IMR-90 (cell line): ENCODE data around the gene MREG. TPM values are rescaled to one million over a fixed set of nuclear protein-coding genes. Genes with fewer than 3 reads are reported as not detected.
A peak's percentile ranks its signal among the peaks of the same experiment; 100 is the strongest.

Experiments used
- ATAC-seq: fragments of 200-7000 bp; cut with Tn5 transposase; 2 replicates; pipeline ENCODE4 v1.9.1; 2020; ENCODE audit warnings: low read depth, mild to moderate bottlenecking, moderate library complexity
- BruUV-seq: library from RNA; stranded (reverse); fragments of 400-500 nt; replicated peaks from 2 replicates; lab custom pipeline; 2021; lab: Mats Ljungman, UMichigan
- CTCF ChIA-PET: fragments of 300-600 bp; formaldehyde crosslinking; extraction: SDS; loops from one replicate; lab custom pipeline; 2021; ENCODE audit warnings: antibody characterized with exemption; lab: Yijun Ruan, JAX
- POLR2A ChIA-PET: fragments of 300-600 bp; sonication (Branson Sonifier 250); formaldehyde crosslinking; loops from one replicate; lab custom pipeline; 2022; ENCODE audit warnings: antibody characterized with exemption; ENCODE audit not compliant: unreplicated experiment; lab: Charles Lee
- DNase-seq: peaks from one replicate; pipeline ENCODE4 v3.0.0; 2013
- H2AFZ ChIP-seq: replicated peaks from 2 replicates; pipeline ENCODE3; 2013; ENCODE audit warnings: low read length, mild to moderate bottlenecking; ENCODE audit not compliant: poor library complexity
- H2AK5ac ChIP-seq: 2 replicates; pipeline ENCODE4 v1.6.1; 2013; ENCODE audit warnings: low read depth, low read length, inconsistent platforms
- H2AK9ac ChIP-seq: replicated peaks from 2 replicates; pipeline ENCODE3; 2013; ENCODE audit warnings: mild to moderate bottlenecking, low read depth, low read length, moderate library complexity; ENCODE audit not compliant: poor library complexity
- H2BK120ac ChIP-seq: 2 replicates; pipeline ENCODE4 v1.6.1; 2013; ENCODE audit warnings: low read depth, low read length, inconsistent platforms
- H2BK15ac ChIP-seq: 3 replicates; pipeline ENCODE4 v1.6.1; 2013; ENCODE audit warnings: low read depth, low read length, inconsistent platforms
- H2BK20ac ChIP-seq: 2 replicates; pipeline ENCODE4 v1.6.1; 2013; ENCODE audit warnings: low read depth, mild to moderate bottlenecking, inconsistent platforms, low read length, moderate library complexity
- H2BK5ac ChIP-seq: 2 replicates; pipeline ENCODE4 v1.6.1; 2013; ENCODE audit warnings: mild to moderate bottlenecking, low read depth, low read length, inconsistent platforms; ENCODE audit not compliant: poor library complexity, severe bottlenecking
- H3K14ac ChIP-seq: replicated peaks from 2 replicates; pipeline ENCODE4 v1.6.1; 2013; ENCODE audit warnings: low read depth, low read length, inconsistent platforms
- H3K18ac ChIP-seq: 2 replicates; pipeline ENCODE4 v1.6.1; 2013; ENCODE audit warnings: low read depth, low read length, control low read depth
- H3K23ac ChIP-seq: 2 replicates; pipeline ENCODE4 v1.6.1; 2013; ENCODE audit warnings: low read depth, low read length, inconsistent platforms
- H3K27ac ChIP-seq: 2 replicates; pipeline ENCODE4 v1.5.1; 2013; ENCODE audit warnings: mild to moderate bottlenecking, control low read depth, low read length; ENCODE audit not compliant: insufficient read depth
- H3K27me3 ChIP-seq: 2 replicates; pipeline ENCODE4 v1.6.1; 2013; ENCODE audit warnings: low read length; ENCODE audit not compliant: control insufficient read depth, insufficient read depth
- H3K36me3 ChIP-seq: 2 replicates; pipeline ENCODE4 v1.6.1; 2013; ENCODE audit warnings: low read length, mixed read lengths; ENCODE audit not compliant: control insufficient read depth, insufficient read depth
- H3K4ac ChIP-seq: 2 replicates; pipeline ENCODE4 v1.6.1; 2013; ENCODE audit warnings: low read depth, low read length, inconsistent platforms
- H3K4me1 ChIP-seq: 2 replicates; pipeline ENCODE4 v1.6.1; 2013; ENCODE audit warnings: low read length, mixed read lengths; ENCODE audit not compliant: control insufficient read depth, insufficient read depth
- H3K4me2 ChIP-seq: 2 replicates; pipeline ENCODE4 v1.6.1; 2013; ENCODE audit warnings: low read depth, mild to moderate bottlenecking, control low read depth, low read length, moderate library complexity
- H3K4me3 ChIP-seq: 2 replicates; pipeline ENCODE4 v1.5.1; 2013; ENCODE audit warnings: low read depth, mild to moderate bottlenecking, control low read depth, low read length, moderate library complexity; ENCODE audit not compliant: insufficient read depth
- H3K56ac ChIP-seq: 2 replicates; pipeline ENCODE4 v1.6.1; 2013; ENCODE audit warnings: low read length, inconsistent platforms; ENCODE audit not compliant: insufficient read depth; ENCODE audit errors: extremely low read depth
- H3K79me1 ChIP-seq, 2 experiments: 2 replicates each; pipeline ENCODE4 v1.6.1; 2013; ENCODE audit warnings: low read length in 2 of 2, inconsistent platforms in 1 of 2, low read depth in 1 of 2
- H3K9ac ChIP-seq: 2 replicates; pipeline ENCODE4 v1.6.1; 2013; ENCODE audit warnings: low read depth, low read length, control low read depth
- H3K9me1 ChIP-seq: 2 replicates; pipeline ENCODE4 v1.6.1; 2013; ENCODE audit warnings: low read length, inconsistent platforms; ENCODE audit not compliant: insufficient read depth
- H3K9me3 ChIP-seq: 2 replicates; pipeline ENCODE4 v1.6.1; 2013; ENCODE audit warnings: low read length; ENCODE audit not compliant: control insufficient read depth, insufficient read depth
- H4K20me1 ChIP-seq: 2 replicates; pipeline ENCODE4 v1.6.1; 2013; ENCODE audit warnings: low read length, inconsistent platforms; ENCODE audit not compliant: insufficient read depth
- H4K5ac ChIP-seq: 2 replicates; pipeline ENCODE4 v1.6.1; 2013; ENCODE audit warnings: mild to moderate bottlenecking, low read depth, low read length, control low read depth
- H4K8ac ChIP-seq, 2 experiments: 2 replicates each; pipeline ENCODE4 v1.6.1; 2013; ENCODE audit warnings: low read depth in 2 of 2, low read length in 2 of 2, control low read depth in 1 of 2, inconsistent platforms in 1 of 2
- H4K91ac ChIP-seq: 2 replicates; pipeline ENCODE4 v1.6.1; 2013; ENCODE audit warnings: low read depth, low read length, inconsistent platforms; ENCODE audit not compliant: insufficient read depth
- BHLHE40 ChIP-seq: fragments of 150-350 bp; IDR thresholded peaks from 2 replicates; pipeline ENCODE4 v1.6.1; 2016; ENCODE audit warnings: mild to moderate bottlenecking, low read depth, low read length
- CEBPB ChIP-seq: IDR thresholded peaks from 2 replicates; pipeline ENCODE4 v1.6.1; 2012; ENCODE audit warnings: low read depth, low read length, improper control_type of control experiment
- CHD1 ChIP-seq: IDR thresholded peaks from 2 replicates; pipeline ENCODE4 v1.6.1; 2012; ENCODE audit warnings: low read depth, low read length, improper control_type of control experiment
- FOS ChIP-seq: fragments of 150-350 bp; IDR thresholded peaks from 2 replicates; pipeline ENCODE4 v1.6.1; 2016; ENCODE audit warnings: low read depth, low read length
- MAFK ChIP-seq: IDR thresholded peaks from 2 replicates; pipeline ENCODE4 v1.6.1; 2012; ENCODE audit warnings: low read depth, low read length, improper control_type of control experiment
- MAZ ChIP-seq: IDR thresholded peaks from 2 replicates; pipeline ENCODE4 v1.6.1; 2012; ENCODE audit warnings: low read depth, mild to moderate bottlenecking, low read length, improper control_type of control experiment, moderate library complexity, borderline replicate concordance
- POLR2A ChIP-seq: IDR thresholded peaks from 2 replicates; pipeline ENCODE4 v1.6.1; 2012; ENCODE audit warnings: mild to moderate bottlenecking, low read depth, low read length
- RAD21 ChIP-seq: IDR thresholded peaks from 2 replicates; pipeline ENCODE4 v1.6.1; 2012; ENCODE audit warnings: low read length, improper control_type of control experiment
- RCOR1 ChIP-seq: IDR thresholded peaks from 2 replicates; pipeline ENCODE4 v1.6.1; 2012; ENCODE audit warnings: mild to moderate bottlenecking, low read length, improper control_type of control experiment; ENCODE audit not compliant: insufficient replicate concordance
- SMC3 ChIP-seq: fragments of 150-350 bp; IDR thresholded peaks from 2 replicates; pipeline ENCODE4 v1.6.1; 2016; ENCODE audit warnings: low read depth, mild to moderate bottlenecking, antibody characterized with exemption, low read length, moderate library complexity
- WGBS, 2 experiments: methylation state at CpG; one replicate each; pipeline versions ENCODE4 v1.1.5 to v1.1.7; 2013; ENCODE audit warnings: missing lambda C conversion rate in 2 of 2; ENCODE audit not compliant: insufficient read length in 1 of 2; ENCODE audit errors: extremely low coverage in 2 of 2; 5-methylcytosine and 5-hydroxymethylcytosine counted together
- dilution Hi-C: fragments of 300-500 bp; cut with HindIII; formaldehyde crosslinking; loops from one replicate; pipeline ENCODE4 v1.14.3; 2018; ENCODE audit warnings: low sequenced_read_pairs; ENCODE audit not compliant: unreplicated experiment
- in situ Hi-C: fragments of 300-500 bp; cut with MboI; formaldehyde crosslinking; loops from 3 replicates; pipeline ENCODE4 v1.14.3; 2019; ENCODE audit warnings: low sequenced_read_pairs, inconsistent platforms, mixed read lengths
- intact Hi-C: fragments of 100-400 bp; cut with micrococcal nuclease; formaldehyde crosslinking; loops from 2 replicates; pipeline ENCODE4 v1.10.0; 2022
- polyA plus RNA-seq, 3 experiments: library from polyadenylated mRNA; depleted of rRNA; stranded (reverse); fragments of >200 nt; gene quantifications; 2 replicates each; pipeline ENCODE4 v1.2.3, GENCODE V29; 2012; ENCODE audit warnings: low replicate concordance in 1 of 3
- total RNA-seq: library from RNA; depleted of rRNA; stranded (reverse); fragments of >200 nt; gene quantifications from 2 replicates; pipeline ENCODE4 v1.2.3, GENCODE V29; 2012
- TF ChIP-seq, protein P1 (sequence below): fragments of 150-350 bp; IDR thresholded peaks from 2 replicates; pipeline ENCODE4 v1.6.1; 2016; ENCODE audit warnings: low read depth, mild to moderate bottlenecking, low read length, moderate library complexity, borderline replicate concordance
- TF ChIP-seq, protein P2 (sequence below): conservative IDR thresholded peaks from 2 replicates; pipeline ENCODE4 v1.5.1; 2012; ENCODE audit warnings: mild to moderate bottlenecking, low read depth, low read length, improper control_type of control experiment
- TF ChIP-seq, protein P3 (sequence below): fragments of 150-350 bp; IDR thresholded peaks from 2 replicates; pipeline ENCODE4 v1.6.1; 2017; ENCODE audit warnings: mild to moderate bottlenecking, antibody characterized with exemption, low read length, low read depth

MREG gene
- total and polyA plus RNA-seq, 2 of the 4 experiments (the other 2 are of a cell fraction) = 1.0 to 1.8 TPM

DNA sequence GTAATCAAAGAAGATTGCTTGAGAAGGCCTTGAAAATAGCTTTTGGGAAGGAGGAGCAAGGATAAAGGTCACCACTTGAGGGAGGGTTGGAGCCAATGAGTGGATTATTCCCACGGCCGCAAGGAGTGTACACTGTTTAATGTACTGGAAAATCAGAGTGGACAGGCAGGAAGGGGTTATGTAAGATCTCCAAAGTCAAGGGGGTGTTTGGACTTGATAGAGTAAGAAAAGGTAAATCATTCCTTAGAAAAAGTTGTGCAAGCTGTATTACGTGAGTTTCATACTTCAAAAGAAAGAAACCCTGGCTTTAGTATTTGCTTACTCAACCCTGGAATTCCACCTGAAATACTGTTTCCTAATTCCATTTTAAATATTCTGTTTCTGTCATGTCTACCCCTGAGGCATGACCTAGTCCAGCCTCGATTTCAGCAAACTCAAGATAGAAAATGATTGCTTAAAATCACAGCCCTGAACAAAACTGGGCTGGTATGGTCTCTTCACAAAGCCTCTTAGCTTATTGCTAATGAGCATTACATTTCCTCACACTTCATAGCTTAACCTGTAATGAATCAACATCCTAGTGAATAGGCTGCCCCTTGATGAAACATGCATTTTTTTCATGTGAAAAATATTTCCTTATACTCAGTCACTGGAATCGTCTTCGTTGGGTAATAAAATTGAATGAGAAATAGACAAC, 1.1 kb downstream of the MREG start:
- H2BK120ac ChIP-seq = no peak overlapping the region
- no peak overlapping the region for H3K56ac ChIP-seq
- BruUV-seq = no TSS peak
- TF ChIP-seq CEBPB = no peak
- no peak for TF ChIP-seq RCOR1
- no peak for TF ChIP-seq POLR2A
- no peak for TF ChIP-seq MAZ
- TF ChIP-seq CHD1 = no peak
- TF ChIP-seq RAD21 = no peak
- no peak for TF ChIP-seq MAFK
- TF ChIP-seq, protein P1, sequence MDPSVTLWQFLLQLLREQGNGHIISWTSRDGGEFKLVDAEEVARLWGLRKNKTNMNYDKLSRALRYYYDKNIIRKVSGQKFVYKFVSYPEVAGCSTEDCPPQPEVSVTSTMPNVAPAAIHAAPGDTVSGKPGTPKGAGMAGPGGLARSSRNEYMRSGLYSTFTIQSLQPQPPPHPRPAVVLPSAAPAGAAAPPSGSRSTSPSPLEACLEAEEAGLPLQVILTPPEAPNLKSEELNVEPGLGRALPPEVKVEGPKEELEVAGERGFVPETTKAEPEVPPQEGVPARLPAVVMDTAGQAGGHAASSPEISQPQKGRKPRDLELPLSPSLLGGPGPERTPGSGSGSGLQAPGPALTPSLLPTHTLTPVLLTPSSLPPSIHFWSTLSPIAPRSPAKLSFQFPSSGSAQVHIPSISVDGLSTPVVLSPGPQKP = no peak
- TF ChIP-seq SMC3 = no peak
- TF ChIP-seq, protein P2, sequence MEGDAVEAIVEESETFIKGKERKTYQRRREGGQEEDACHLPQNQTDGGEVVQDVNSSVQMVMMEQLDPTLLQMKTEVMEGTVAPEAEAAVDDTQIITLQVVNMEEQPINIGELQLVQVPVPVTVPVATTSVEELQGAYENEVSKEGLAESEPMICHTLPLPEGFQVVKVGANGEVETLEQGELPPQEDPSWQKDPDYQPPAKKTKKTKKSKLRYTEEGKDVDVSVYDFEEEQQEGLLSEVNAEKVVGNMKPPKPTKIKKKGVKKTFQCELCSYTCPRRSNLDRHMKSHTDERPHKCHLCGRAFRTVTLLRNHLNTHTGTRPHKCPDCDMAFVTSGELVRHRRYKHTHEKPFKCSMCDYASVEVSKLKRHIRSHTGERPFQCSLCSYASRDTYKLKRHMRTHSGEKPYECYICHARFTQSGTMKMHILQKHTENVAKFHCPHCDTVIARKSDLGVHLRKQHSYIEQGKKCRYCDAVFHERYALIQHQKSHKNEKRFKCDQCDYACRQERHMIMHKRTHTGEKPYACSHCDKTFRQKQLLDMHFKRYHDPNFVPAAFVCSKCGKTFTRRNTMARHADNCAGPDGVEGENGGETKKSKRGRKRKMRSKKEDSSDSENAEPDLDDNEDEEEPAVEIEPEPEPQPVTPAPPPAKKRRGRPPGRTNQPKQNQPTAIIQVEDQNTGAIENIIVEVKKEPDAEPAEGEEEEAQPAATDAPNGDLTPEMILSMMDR = no peak
- no peak for TF ChIP-seq BHLHE40
- TF ChIP-seq, protein P3, sequence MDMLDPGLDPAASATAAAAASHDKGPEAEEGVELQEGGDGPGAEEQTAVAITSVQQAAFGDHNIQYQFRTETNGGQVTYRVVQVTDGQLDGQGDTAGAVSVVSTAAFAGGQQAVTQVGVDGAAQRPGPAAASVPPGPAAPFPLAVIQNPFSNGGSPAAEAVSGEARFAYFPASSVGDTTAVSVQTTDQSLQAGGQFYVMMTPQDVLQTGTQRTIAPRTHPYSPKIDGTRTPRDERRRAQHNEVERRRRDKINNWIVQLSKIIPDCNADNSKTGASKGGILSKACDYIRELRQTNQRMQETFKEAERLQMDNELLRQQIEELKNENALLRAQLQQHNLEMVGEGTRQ = no peak
- TF ChIP-seq FOS = no peak
- dilution Hi-C loops = no loop called here
- H4K8ac ChIP-seq = no peak overlapping the region
- peak overlapping the region; percentile 100 for H3K4me2 ChIP-seq
- H3K9ac ChIP-seq = no peak overlapping the region
- in situ Hi-C loops = no loop called here
- 0 out of 2 replicates have a peak, but pooled peaks have one; percentile 2 for ATAC-seq
- H3K4me3 ChIP-seq = peak overlapping the region; percentile 89; the same call in 1 of the 2 replicates
- 43% methylated on average over 3 of the region's 6 CpGs; no CpG with 5 or more reads in 1 of the 2 experiments for WGBS, 2 experiments
- no peak overlapping the region; the same call in 1 of the 2 replicates for H2AK5ac ChIP-seq
- H4K20me1 ChIP-seq = no peaks in the 10 kb centered on the region
- intact Hi-C loops = no loop called here
- no peaks in the 10 kb centered on the region for H3K36me3 ChIP-seq
- H3K27ac ChIP-seq = no peak overlapping the region
- H2BK20ac ChIP-seq = no peak overlapping the region
- no peak overlapping the region for H3K14ac ChIP-seq
- no peak overlapping the region for H2AFZ ChIP-seq
- POLR2A ChIA-PET = no interaction called here
- no peak overlapping the region for H3K18ac ChIP-seq
- no peak overlapping the region for H3K23ac ChIP-seq
- CTCF ChIA-PET = interaction anchor here (1.4 to 2.7 kb wide), 3 partner anchors 11 to 62 kb away, joined by 4 to 12 read pairs (median 4); no protein-coding TSS in a partner anchor
- no peak overlapping the region for H2AK9ac ChIP-seq
- H4K5ac ChIP-seq = no peak overlapping the region
- H2BK15ac ChIP-seq = no peak overlapping the region
- H3K79me1 ChIP-seq = no peaks in the 10 kb centered on the region
- no peaks in the 10 kb centered on the region for H3K9me1 ChIP-seq
- no peak overlapping the region for H2BK5ac ChIP-seq
- no peak overlapping the region for H4K91ac ChIP-seq
- H3K4me1 ChIP-seq = peaks cover 2% of the 10 kb centered on the region; the same call in 1 of the 2 replicates
- H3K27me3 ChIP-seq = no peaks in the 10 kb centered on the region
- H3K9me3 ChIP-seq = no peaks in the 10 kb centered on the region
- no peak overlapping the region for H3K4ac ChIP-seq
- DNase-seq = no peak
